ENCODE results near the gene ARID3B.
"Not testable (repeated sequence)": the region's sequence is repeated elsewhere in the genome, so short reads cannot be mapped to it uniquely, and the experiment has no call there.

- not testable (repeated sequence) for TF ChIP-seq POLR2A (IDR thresholded peaks at IDR 0.05; ENCODE audit: low read depth, low read length); CTCF (conservative IDR thresholded peaks at IDR 0.05; ENCODE audit: low read depth, low read length)
These were observed 88.7 kb downstream of the ARID3B start for GRCh38 chr15:74629696-74630095.

Data from IMR-90 (cell line).